ENCODE results near the gene MPPED2.

Gene MPPED2

DNA sequence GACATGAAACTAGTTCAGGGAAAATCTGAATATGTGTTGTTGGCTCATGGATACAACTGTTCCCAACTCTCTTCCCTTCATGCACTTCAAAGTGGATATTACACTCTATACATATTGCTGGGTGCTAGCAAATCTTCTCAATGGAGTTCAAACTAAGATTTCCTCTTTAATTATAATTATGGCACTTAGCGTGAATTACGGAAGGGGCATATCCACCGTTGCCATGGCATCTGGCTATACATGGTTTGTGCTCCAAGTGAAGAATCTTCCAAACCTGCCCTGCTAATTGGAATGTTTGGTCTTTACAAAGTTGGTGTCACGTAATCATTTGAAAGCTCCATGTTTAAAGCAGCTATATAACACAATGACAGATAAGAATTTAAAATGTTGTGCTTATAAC, 5.6 kb downstream of the MPPED2 start:
- DNase-seq (ENCODE audit: low read depth, low spot score), result no peak
- in situ Hi-C loops (cut with HindIII; ENCODE audit: low sequenced_read_pairs), result no loop called here
- TF ChIP-seq, protein P1, sequence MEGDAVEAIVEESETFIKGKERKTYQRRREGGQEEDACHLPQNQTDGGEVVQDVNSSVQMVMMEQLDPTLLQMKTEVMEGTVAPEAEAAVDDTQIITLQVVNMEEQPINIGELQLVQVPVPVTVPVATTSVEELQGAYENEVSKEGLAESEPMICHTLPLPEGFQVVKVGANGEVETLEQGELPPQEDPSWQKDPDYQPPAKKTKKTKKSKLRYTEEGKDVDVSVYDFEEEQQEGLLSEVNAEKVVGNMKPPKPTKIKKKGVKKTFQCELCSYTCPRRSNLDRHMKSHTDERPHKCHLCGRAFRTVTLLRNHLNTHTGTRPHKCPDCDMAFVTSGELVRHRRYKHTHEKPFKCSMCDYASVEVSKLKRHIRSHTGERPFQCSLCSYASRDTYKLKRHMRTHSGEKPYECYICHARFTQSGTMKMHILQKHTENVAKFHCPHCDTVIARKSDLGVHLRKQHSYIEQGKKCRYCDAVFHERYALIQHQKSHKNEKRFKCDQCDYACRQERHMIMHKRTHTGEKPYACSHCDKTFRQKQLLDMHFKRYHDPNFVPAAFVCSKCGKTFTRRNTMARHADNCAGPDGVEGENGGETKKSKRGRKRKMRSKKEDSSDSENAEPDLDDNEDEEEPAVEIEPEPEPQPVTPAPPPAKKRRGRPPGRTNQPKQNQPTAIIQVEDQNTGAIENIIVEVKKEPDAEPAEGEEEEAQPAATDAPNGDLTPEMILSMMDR (IDR thresholded peaks at IDR 0.05; ENCODE audit: low read depth, low read length), result no peak
- H3K4me3 ChIP-seq (ENCODE audit: low read depth, low read length), result no peak overlapping the region

DNA sequence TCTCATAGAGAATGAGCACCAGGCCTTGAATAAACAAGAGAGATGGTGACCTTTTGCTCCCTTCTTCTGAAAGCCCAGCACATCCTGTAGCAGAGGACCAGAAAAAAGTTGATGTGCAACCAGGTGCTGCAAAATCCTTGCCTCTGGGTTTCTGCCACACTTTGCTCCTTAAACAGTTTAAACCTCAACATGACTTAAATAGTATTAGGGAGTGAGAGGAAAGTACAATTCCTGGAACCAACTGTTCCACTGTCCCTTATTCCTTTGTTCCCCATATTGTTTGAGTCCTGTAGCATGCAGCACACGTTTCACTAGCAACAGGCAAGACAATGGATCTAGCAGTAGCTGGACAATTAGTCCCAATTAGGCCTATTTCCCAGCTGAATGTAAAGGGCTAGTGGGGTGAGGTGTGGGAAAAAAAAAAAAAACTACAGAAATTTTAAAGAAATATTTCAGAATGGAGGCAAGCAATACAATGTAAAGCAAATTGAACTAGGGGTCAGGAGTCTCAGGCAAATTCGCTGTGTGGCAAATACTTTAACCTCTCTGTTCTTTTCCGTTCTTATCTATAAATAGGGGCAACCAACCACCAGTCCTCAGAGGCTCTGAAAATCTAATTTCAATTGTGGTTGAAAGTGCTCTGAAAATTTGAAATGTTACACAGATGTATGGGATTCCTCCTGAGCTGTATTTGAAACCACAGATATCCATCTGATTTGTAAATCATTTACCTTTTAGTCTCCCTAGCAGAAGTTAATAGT, 6.6 kb downstream of the MPPED2 start:
- H3K4me3 ChIP-seq (ENCODE audit: low read depth, low read length), result no peak overlapping the region
- in situ Hi-C loops (cut with HindIII; ENCODE audit: low sequenced_read_pairs), result no loop called here
- DNase-seq (ENCODE audit: low read depth, low spot score), result no peak
- TF ChIP-seq, protein P1 (IDR thresholded peaks at IDR 0.05; ENCODE audit: low read depth, low read length), result no peak

DNA sequence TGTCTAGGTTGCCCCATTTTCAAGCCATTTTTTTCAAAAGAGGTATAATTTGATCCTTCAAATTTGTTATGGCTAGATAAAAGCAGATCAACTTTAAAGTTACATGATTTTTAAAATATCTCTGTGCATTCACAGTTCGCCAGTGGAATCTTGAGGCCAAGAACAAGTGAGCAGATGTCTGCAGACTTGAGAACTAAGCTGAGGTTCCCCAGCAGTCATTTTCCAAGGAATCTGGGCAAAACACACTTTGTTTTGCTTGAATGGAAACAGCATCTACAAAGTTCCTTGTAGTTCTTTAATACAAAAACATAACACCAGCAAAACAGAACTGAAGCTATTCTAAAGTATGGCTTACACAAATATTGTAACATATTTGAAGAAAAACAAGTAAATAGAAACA, 7.7 kb downstream of the MPPED2 start:
- no peak overlapping the region for H3K4me3 ChIP-seq (ENCODE audit: low read depth, low read length)
- TF ChIP-seq, protein P1 (IDR thresholded peaks at IDR 0.05; ENCODE audit: low read depth, low read length), result no peak
- in situ Hi-C loops (cut with HindIII; ENCODE audit: low sequenced_read_pairs), result no loop called here
- no peak for DNase-seq (ENCODE audit: low read depth, low spot score)

DNA sequence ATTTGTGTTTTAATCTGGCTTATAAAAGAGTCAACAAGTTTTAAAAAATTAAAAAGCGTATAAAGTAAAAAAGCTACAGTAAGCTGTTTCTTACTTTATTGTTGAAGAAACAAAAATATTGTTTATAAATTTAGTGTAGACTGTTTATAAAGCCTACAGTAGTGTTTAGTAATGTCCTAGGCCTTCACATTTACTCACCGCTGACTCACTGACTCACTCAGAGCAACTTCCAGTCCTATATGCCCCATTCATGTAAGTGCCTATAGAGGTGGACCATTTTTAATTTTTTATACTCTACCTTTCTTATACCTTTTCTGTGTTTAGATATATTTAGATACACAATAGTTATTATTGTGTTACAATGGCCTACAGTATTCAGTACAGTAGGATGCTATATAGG, 12.2 kb downstream of the MPPED2 start:
- no peak overlapping the region for H3K4me3 ChIP-seq (ENCODE audit: low read depth, low read length)
- DNase-seq (ENCODE audit: low read depth, low spot score), result no peak
- in situ Hi-C loops (cut with HindIII; ENCODE audit: low sequenced_read_pairs), result no loop called here
- TF ChIP-seq, protein P1 (IDR thresholded peaks at IDR 0.05; ENCODE audit: low read depth, low read length), result no peak

DNA sequence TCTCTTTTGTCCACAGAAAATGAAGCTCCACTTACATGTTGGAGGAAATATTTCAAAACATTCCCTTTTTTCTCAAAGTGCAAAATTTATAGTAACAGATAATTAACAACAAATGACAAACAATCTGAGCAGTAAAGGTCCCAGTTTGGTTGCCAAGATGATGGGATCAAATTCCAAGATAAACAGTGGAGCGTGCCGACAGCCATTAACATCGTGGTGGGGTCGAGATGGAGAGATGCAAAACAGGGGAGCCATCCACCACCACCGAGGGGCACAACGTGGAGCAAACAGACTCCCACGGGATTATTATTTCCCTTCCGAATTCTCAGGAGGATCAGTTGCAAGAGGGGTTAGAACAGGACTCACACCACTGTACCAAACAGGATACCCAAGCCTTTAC, 17.2 kb downstream of the MPPED2 start:
- DNase-seq (ENCODE audit: low read depth, low spot score), result no peak
- in situ Hi-C loops (cut with HindIII; ENCODE audit: low sequenced_read_pairs), result no loop called here
- TF ChIP-seq, protein P1 (IDR thresholded peaks at IDR 0.05; ENCODE audit: low read depth, low read length), result no peak
- H3K4me3 ChIP-seq (ENCODE audit: low read depth, low read length), result no peak overlapping the region

DNA sequence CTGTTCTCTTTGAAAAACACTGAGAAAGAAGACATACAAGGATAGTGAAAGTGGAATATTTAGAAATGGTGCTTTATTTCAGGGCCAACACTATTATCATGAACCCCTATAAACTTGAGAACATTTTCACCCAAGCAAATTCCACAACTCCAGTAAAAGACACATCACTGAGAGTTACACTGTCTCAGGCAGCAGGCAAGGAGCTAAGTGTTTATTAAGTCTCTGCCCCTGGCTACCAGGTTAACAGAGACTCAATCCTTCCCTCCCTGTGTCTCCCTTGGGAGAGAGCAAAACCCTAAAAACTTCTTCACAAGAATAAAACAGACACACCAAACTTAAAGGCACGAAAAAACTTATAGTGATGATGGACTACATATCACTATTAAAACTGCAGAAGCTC, 18.5 kb downstream of the MPPED2 start:
- in situ Hi-C loops (cut with HindIII; ENCODE audit: low sequenced_read_pairs), result no loop called here
- DNase-seq (ENCODE audit: low read depth, low spot score), result no peak
- TF ChIP-seq, protein P1 (IDR thresholded peaks at IDR 0.05; ENCODE audit: low read depth, low read length), result no peak

More for the DNA sequence above, 18.5 kb downstream of the MPPED2 start:
- no peak overlapping the region for H3K4me3 ChIP-seq (ENCODE audit: low read depth, low read length)
